ENCODE measurements around the gene TTC21B. TPM values are rescaled to one million over a fixed set of nuclear protein-coding genes. Genes with fewer than 3 reads are reported as not detected.

TTC21B gene
- total RNA-seq, 4 donors from 2014 or later, result 12.1 to 73.2 (median 27.7) TPM

GRCh38 chr2:165876712-165877111 is 76.9 kb downstream of the TTC21B start:
- no peak overlapping the region for H3K27ac ChIP-seq
- TF ChIP-seq POLR2AphosphoS5 (IDR thresholded peaks at IDR 0.05) (no peak), POLR2A (IDR thresholded peaks at IDR 0.05) (no peak), EP300 (IDR thresholded peaks at IDR 0.05) (no peak), CTCF (IDR thresholded peaks at IDR 0.05) (no peak)
- 41% methylated on average over 1 of the region's 1 CpG for WGBS

DNA sequence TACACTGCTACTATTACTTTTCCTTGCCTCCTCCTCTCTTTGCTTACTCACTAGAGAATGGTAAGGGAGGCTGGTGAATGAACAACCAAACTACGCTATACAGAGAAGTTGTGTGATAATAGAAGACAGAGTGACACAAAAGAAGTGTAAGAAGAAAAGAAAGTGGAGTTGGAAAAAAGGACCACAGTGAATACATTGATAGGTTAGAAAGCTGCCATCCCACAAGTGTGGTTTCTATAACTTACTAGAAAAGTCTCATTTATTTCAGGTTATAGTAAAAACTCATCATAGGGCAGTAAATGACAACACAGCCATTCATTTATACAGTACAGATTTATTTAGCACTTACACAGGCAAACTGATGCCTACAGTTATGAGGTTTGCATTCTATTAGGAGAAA is 77.3 kb downstream of the TTC21B start:
- Histone ChIP-seq H3K36me3 (peaks cover 26% of the 10 kb centered on the region), H3K27ac (no peak overlapping the region), H3K4me3 (no peak overlapping the region), H3K4me1 (no peaks in the 10 kb centered on the region), H3K27me3 (no peaks in the 10 kb centered on the region), H3K9me3 (no peaks in the 10 kb centered on the region)
- DNase-seq (ENCODE audit: low spot score in 2 of 2), result no peak
- 94% methylated on average over 1 of the region's 1 CpG for WGBS
- TF ChIP-seq POLR2A (IDR thresholded peaks at IDR 0.05) (no peak), CTCF (IDR thresholded peaks at IDR 0.05) (no peak)

More at GRCh38 chr2:165876712-165877111, 76.9 kb downstream of the TTC21B start:
- Histone ChIP-seq H3K4me3 (no peak overlapping the region), H3K36me3 (peaks cover 31% of the 10 kb centered on the region), H3K9me3 (no peaks in the 10 kb centered on the region), H3K27me3 (no peaks in the 10 kb centered on the region), H3K4me1 (no peaks in the 10 kb centered on the region)
- DNase-seq (ENCODE audit: low spot score in 2 of 2), result no peak

DNA sequence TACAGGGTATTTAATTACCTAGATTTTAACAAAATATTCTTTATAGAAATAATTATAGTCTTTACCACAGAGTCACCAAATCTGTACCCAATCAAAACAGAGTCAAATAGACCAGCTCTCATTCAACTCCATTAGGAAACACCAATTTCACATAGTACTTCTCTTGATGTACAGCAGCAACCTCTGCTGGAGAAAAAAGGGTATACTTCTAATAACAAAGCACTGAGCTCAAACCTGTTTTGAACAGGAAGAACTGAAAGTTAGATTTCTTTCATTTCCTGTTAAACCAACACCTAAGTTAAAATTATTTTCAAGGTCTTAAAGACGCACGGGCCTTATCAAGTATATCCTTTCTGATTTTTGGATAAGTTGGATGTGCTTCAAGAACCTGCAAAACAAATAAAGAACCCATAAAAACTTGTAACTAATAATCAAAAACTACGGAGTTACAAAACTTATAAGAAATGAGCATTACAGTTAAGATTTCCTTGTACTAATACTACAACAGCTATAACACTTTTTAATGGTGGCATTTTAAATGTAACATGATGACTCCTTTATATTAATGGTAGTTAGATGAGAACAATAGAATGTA is 79.0 kb downstream of the TTC21B start:
- Histone ChIP-seq H3K4me3 (no peak overlapping the region), H3K27ac (no peak overlapping the region), H3K4me1 (no peaks in the 10 kb centered on the region), H3K27me3 (no peaks in the 10 kb centered on the region), H3K36me3 (peaks cover 15% of the 10 kb centered on the region), H3K9me3 (no peaks in the 10 kb centered on the region)
- 52% methylated on average over 3 of the region's 3 CpGs for WGBS
- no peak for DNase-seq (ENCODE audit: low spot score in 2 of 2)
- TF ChIP-seq EP300 (IDR thresholded peaks at IDR 0.05), result no peak
- peak; percentile 32 to 50 for TF ChIP-seq CTCF (IDR thresholded peaks at IDR 0.05)

GRCh38 chr2:165872101-165872791 is 81.3 kb downstream of the TTC21B start:
- no peak overlapping the region for H3K4me3 ChIP-seq
- no peaks in the 10 kb centered on the region for H3K36me3 ChIP-seq
- H3K27me3 ChIP-seq, result no peaks in the 10 kb centered on the region
- no peak overlapping the region for H3K27ac ChIP-seq
- no peaks in the 10 kb centered on the region for H3K9me3 ChIP-seq
- no peak for TF ChIP-seq POLR2AphosphoS5 (IDR thresholded peaks at IDR 0.05)
- TF ChIP-seq EP300 (IDR thresholded peaks at IDR 0.05), result no peak
- no peak for TF ChIP-seq POLR2A (IDR thresholded peaks at IDR 0.05)
- TF ChIP-seq CTCF (IDR thresholded peaks at IDR 0.05), result no peak
- 97% methylated on average over 5 of the region's 5 CpGs for WGBS
- DNase-seq (ENCODE audit: low spot score in 2 of 2), result no peak
- no peaks in the 10 kb centered on the region for H3K4me1 ChIP-seq

GRCh38 chr2:165871025-165871424 is 82.6 kb downstream of the TTC21B start:
- WGBS, result 85% methylated on average over 2 of the region's 2 CpGs
- H3K27me3 ChIP-seq, result no peaks in the 10 kb centered on the region
- H3K27ac ChIP-seq, result no peak overlapping the region
- H3K4me1 ChIP-seq, result no peaks in the 10 kb centered on the region
- DNase-seq (ENCODE audit: low spot score in 2 of 2), result no peak
- no peak for TF ChIP-seq POLR2A (IDR thresholded peaks at IDR 0.05)
- TF ChIP-seq CTCF (IDR thresholded peaks at IDR 0.05), result no peak
- TF ChIP-seq POLR2AphosphoS5 (IDR thresholded peaks at IDR 0.05), result no peak
- TF ChIP-seq EP300 (IDR thresholded peaks at IDR 0.05), result no peak
- no peaks in the 10 kb centered on the region for H3K9me3 ChIP-seq
- no peak overlapping the region for H3K4me3 ChIP-seq
- no peaks in the 10 kb centered on the region for H3K36me3 ChIP-seq

Measured in suprapubic skin (tissue), 4 donors.